Endometrial microvascular endothelial cells (primary cell): ENCODE measurements around the gene LCN9. TPM values are rescaled to one million over a fixed set of nuclear protein-coding genes. Genes with fewer than 3 reads are reported as not detected.
"Not testable (repeated sequence)": the region's sequence is repeated elsewhere in the genome, so short reads cannot be mapped to it uniquely, and the experiment has no call there.

ENCODE experiments used
- in situ Hi-C: cut with HindIII; loops from 2 replicates; pipeline ENCODE4 v1.10.0; 2017; ENCODE audit warnings: low sequenced_read_pairs, low pct_unique_long_range_greater_than_20kb; ENCODE audit errors: inconsistent ontology term
- total RNA-seq: library from RNA; depleted of rRNA; stranded (reverse); fragments of >200 nt; gene quantifications from one replicate; pipeline ENCODE4 v1.2.3, GENCODE V29; 2015; ENCODE audit errors: inconsistent ontology term

Gene LCN9
- not detected for total RNA-seq

DNA sequence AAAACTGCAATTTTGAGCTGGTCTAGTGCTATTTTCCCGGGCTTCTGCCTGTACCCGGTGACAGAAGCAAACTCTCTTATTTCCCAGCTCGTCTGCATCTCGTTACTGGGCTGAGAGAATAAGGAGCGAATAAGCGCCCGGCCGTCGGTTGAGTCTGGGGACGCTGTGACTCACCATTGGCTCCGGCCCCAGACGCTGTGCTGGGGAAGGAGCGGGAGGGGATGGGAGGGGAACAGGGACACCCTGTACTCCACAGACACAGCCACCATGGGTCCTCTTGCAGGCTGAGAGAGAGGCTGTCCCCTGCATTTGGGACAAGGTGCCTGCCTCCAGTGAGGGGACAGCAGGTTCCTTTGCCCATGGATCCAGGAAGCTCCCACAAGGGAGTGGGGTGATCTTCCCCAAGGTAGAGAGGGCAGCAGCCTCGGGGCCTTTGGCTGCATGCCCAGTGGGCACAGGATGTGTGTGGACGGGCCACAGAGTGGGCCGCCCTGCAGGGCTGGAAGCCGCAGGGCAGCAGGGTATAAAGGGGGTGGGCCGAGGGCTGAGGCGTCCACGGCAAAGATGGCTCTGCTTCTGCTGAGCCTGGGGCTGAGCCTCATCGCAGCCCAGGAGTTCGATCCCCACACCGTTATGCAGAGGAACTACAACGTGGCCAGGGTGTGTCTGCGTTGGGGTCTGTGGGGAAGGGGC, at the start of gene LCN9:
TSS of gene LCN9 (plus strand) at position 552 of the 693 bp plus-strand sequence. CDS start at position 565, 13 bp downstream.
- in situ Hi-C loops = no loop called here

GRCh38 chr9:135613946-135614805, 48.9 kb upstream of the LCN9 start:
- in situ Hi-C loops = no loop called here

GRCh38 chr9:135614821-135615665, 48.1 kb upstream of the LCN9 start:
- in situ Hi-C loops = no loop called here

DNA sequence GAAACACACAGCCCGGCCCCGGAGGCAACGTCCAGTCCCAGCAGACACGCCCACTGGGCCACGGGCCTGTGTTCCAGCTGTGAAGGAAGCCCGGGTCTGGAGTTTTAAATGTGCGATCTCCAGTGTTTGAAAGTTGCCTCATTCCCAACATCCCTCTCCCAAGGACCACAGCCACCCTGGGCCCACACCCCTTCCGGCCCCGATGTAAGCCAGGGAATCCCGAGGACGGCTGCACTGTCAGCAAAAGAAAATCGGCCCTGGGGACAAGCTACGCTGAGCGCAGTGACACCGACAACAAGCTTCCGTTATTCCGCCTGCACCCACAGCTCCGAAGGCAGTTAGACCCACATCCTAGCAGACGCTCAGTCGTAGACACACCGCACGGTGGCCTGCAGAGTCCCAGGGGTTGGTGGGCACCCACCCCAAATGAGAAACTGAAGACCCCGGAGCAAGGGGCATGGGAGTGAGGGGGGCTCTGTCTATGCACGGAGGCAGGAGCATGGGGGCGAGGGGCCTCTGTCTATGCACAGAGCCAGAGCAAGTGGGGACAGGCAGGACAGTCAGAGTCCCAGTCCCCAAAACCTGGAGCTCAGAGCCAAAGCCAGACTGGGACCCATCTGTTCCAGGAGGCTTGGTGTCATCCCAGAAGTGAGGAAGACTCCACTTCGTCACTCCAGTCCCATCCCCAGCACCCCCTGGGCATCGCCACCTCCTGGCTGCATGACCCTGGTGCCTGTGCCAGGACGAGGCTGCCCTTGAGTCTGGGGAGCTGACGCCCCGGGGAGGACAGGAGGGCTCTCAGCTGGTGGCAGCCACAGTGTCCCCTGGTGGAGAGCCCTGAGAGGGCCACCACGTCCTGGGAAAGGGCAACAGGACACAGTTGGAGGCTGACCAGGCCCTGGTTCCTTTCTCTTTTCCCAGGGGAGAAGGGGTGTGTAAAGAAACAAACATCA, 47.2 kb upstream of the LCN9 start:
- in situ Hi-C loops = no loop called here

GRCh38 chr9:135616619-135617537, 46.2 kb upstream of the LCN9 start:
- in situ Hi-C loops = no loop called here

DNA sequence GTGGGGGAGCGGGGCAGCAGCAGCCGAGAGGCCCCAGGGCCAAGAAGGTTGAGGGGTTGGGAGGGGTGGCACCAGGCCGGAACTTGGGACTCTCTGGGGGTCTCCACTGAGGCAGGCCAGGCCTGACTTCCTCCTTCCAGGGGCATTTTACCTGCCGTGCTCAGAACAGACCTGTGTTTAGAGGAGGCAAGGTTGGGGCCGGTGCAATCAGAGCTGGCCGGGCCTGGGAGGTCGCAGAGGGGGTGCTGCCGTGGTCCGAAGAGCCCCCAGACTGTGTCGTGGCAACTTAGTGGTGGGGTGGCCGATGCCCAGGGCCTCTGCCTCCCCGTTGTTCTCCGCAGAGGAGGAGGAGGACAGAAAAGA, 45.6 kb upstream of the LCN9 start:
- in situ Hi-C loops = no loop called here

GRCh38 chr9:135617991-135618411, 45.1 kb upstream of the LCN9 start:
- in situ Hi-C loops = no loop called here

- in situ Hi-C loops = no loop called here
These were observed 44.1 kb upstream of the LCN9 start for GRCh38 chr9:135618866-135619598.

DNA sequence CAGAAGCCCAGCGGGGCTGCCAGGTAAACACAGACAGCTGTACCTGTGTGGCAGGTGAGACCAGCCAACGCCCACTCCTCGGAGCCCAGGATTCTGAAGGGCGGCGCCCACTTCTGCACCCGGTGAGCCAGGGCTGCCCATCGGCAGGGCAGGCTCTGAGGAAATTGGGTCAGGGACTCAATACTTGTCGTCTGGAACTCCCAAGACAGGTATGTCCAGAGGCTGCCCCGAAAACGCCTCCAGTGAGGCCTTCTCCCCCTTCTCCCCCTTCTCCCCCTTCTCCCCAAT, 43.6 kb upstream of the LCN9 start:
- in situ Hi-C loops = no loop called here

GRCh38 chr9:135620558-135620957, 42.6 kb upstream of the LCN9 start:
- in situ Hi-C loops = no loop called here

DNA sequence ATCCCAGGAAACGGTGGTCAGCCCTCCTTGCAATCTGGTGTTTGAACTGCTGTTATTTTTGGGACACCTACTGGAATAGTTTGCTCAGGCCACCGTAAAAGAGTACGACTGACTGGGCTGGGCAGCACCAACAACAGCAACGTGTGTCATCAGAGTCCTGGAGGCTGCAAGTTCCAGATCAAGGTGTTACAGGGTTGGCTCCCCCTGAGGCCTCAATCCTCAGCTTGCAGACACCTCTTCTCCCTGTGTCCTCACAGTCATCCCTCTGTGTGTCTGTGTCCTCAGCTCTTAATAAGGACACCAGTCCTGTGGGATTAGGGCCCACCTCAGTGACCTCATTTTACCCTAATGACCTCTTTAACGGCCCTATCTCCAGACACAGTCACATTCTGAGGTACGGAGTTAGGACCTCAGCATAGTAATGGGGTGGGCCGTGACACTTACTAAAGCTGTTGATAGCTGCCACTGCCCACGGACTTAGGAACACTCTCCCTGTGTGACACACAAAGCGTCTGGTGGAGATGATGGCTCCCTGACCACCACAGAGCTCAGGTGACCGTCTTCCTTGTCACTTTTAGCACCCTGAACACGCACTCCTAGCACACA, 40.6 kb upstream of the LCN9 start:
- in situ Hi-C loops = no loop called here

GRCh38 chr9:135624282-135624681, 38.8 kb upstream of the LCN9 start:
- in situ Hi-C loops = no loop called here

DNA sequence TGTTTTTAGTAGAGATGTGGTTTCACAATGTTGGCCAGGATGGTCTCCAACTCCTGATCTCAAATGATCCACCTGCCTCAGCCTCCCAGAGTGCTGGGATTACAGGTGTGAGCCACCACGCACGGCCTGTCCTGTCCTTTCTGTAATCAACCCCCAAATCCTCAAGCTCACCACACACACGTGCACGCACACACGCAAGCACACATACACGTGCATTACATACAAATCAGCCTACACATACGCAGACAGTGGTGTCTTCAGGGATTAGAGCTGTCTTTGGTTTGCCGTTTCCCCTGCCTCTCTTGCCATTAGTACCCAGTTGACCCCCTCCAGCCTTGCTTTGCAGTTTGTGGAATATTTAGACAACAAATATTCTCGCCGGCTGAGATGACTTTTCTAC, 30.3 kb upstream of the LCN9 start:
- in situ Hi-C loops = no loop called here

DNA sequence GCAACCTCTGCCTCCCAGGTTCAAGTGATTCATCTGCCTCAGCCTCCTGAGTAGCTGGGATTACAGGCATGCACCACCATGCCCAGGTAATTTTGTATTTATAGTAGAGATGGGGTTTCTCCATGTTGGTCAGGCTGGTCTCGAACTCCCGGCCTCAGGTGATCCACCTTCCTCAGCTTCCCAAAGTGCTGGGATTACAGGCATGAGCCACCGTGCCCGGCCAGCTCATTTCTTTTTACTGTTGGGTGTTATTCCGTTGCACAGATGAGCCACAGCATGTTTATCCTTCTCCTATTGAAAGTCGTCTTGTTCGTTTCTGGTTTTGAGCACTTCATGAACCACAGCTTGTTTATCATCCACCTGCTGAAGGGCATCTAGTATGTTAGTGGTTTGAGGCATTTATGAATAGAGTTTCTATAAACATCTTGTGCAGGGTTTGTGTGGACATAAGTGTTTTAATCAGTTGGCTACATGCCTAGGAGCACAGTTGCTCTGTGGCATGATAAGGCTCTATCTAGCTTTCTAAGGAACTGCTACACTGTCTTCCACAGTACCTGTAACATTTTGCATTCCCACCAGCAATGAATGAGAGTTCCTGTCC, 26.1 kb upstream of the LCN9 start:
- in situ Hi-C loops = not testable (repeated sequence)

- in situ Hi-C loops = no loop called here
These were observed 23.9 kb upstream of the LCN9 start, which contains the start of gene GLT6D1 for GRCh38 chr9:135639196-135639595. GLT6D1 (minus strand) TSS chr9:135639540; CDS start chr9:135639187, 353 bp downstream.

- in situ Hi-C loops = no loop called here
These were observed 22.1 kb upstream of the LCN9 start for GRCh38 chr9:135641047-135641446.
